Stimulated activated CD8-positive, alpha-beta memory T cell treated with anti-CD3 and anti-CD28 coated beads, Interleukin-7, amount 100 ng/mL, for 1 hour (primary cell): ENCODE measurements around the gene NDUFAF2.
"Not testable (repeated sequence)": the region's sequence is repeated elsewhere in the genome, so short reads cannot be mapped to it uniquely, and the experiment has no call there.

Experiments used
- DNase-seq, 2 donors: peaks; one replicate each; pipeline ENCODE4 v3.0.0-alpha.2; 2020; ENCODE audit warnings: low read depth in 2 of 2

Gene NDUFAF2

GRCh38 chr5:60993425-60993824, 48.4 kb downstream of the NDUFAF2 start:
- no peak for DNase-seq

- DNase-seq, result no peak
Observed at GRCh38 chr5:60993875-60994571, 49.0 kb downstream of the NDUFAF2 start.

- no peak for DNase-seq
Observed at GRCh38 chr5:60996368-60996767, 51.4 kb downstream of the NDUFAF2 start.

GRCh38 chr5:60997721-60998120, 52.7 kb downstream of the NDUFAF2 start:
- DNase-seq, result no peak

GRCh38 chr5:61000887-61001286, 55.9 kb downstream of the NDUFAF2 start:
- no peak for DNase-seq

- DNase-seq, result no peak
Observed at GRCh38 chr5:61001647-61002046, 56.6 kb downstream of the NDUFAF2 start.

- DNase-seq, result no peak
Observed at GRCh38 chr5:61002611-61003355, 57.8 kb downstream of the NDUFAF2 start.

GRCh38 chr5:61004448-61004847, 59.4 kb downstream of the NDUFAF2 start:
- DNase-seq, result no peak

GRCh38 chr5:61009907-61010306, 64.9 kb downstream of the NDUFAF2 start:
- DNase-seq, result no peak

GRCh38 chr5:61010467-61011454, 65.8 kb downstream of the NDUFAF2 start:
- no peak for DNase-seq

GRCh38 chr5:61018062-61018461, 73.1 kb downstream of the NDUFAF2 start:
- DNase-seq, result no peak

- DNase-seq, result no peak
Observed at GRCh38 chr5:61019642-61020041, 74.6 kb downstream of the NDUFAF2 start.

- no peak for DNase-seq
Observed at GRCh38 chr5:61020415-61020814, 75.4 kb downstream of the NDUFAF2 start.

GRCh38 chr5:61023131-61023530, 78.1 kb downstream of the NDUFAF2 start:
- no peak for DNase-seq

GRCh38 chr5:61026004-61026403, 81.0 kb downstream of the NDUFAF2 start:
- DNase-seq, result no peak

GRCh38 chr5:61028382-61028781, 83.4 kb downstream of the NDUFAF2 start:
- DNase-seq, result no peak

GRCh38 chr5:61029456-61030162, 84.6 kb downstream of the NDUFAF2 start:
- no peak for DNase-seq

GRCh38 chr5:61030163-61030482, 85.1 kb downstream of the NDUFAF2 start:
- DNase-seq, result no peak

- DNase-seq, result not testable (repeated sequence)
Observed at GRCh38 chr5:61031301-61031700, 86.3 kb downstream of the NDUFAF2 start.

GRCh38 chr5:61044545-61044944, 99.5 kb downstream of the NDUFAF2 start:
- no peak for DNase-seq

GRCh38 chr5:61047346-61047745, 102.3 kb downstream of the NDUFAF2 start:
- DNase-seq, result no peak

GRCh38 chr5:61048534-61048933, 103.5 kb downstream of the NDUFAF2 start:
- no peak for DNase-seq
